ENCODE results near the gene TSSK6.
A peak's percentile ranks its signal among the peaks of the same experiment; 100 is the strongest.

The TSSK6 gene

DNA sequence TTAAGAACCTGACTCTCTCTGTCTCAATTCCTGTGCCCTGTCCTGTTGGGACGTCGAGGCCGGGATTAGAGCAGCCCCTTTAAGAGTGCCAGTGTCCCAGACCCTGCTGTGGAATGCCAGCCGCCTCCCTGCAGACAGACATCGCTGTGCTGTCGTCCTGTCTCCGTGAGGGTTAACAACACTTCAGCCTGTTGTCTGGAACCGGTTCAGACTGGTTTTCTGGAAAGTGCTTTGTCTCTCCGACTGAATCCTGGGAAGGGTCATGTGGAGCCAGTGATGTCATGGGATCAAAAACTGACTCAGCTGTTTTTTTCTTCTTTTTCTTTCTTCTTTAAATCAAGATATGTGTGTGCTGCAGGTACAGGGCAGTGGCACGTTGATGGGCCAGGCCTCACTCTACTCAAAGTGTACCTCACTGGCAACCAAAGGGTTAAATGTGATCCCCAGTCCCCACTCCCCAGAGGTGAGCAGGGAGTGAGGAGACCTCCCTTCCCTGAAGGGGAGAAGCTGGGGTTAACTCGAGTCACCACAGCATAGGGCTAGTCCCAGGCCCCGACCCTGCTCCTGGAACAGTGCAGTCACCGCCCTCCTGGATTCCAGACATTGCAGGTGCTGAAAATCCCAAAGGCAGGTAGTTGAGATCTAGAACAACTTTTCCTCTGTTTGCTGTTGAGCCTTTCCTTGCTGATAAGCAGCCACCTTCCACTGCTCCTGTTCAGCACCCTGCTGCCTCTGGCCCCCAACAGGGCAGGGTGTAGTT, 50.8 kb downstream of the TSSK6 start:
- H3K79me2 ChIP-seq: peaks cover 79% of the 10 kb centered on the region
- no peaks in the 10 kb centered on the region for H3K36me3 ChIP-seq (ENCODE audit: control insufficient read depth, insufficient read depth, low read length)
- peak overlapping the region; percentile 85 for H3K27ac ChIP-seq
- H2AFZ ChIP-seq: peak overlapping the region; percentile 16
- H3K4me1 ChIP-seq: peaks cover 57% of the 10 kb centered on the region
- peak overlapping the region; percentile 59 for H3K4me2 ChIP-seq (ENCODE audit: low read length)
- no peak overlapping the region for H3K9ac ChIP-seq
- TF ChIP-seq, protein P1, sequence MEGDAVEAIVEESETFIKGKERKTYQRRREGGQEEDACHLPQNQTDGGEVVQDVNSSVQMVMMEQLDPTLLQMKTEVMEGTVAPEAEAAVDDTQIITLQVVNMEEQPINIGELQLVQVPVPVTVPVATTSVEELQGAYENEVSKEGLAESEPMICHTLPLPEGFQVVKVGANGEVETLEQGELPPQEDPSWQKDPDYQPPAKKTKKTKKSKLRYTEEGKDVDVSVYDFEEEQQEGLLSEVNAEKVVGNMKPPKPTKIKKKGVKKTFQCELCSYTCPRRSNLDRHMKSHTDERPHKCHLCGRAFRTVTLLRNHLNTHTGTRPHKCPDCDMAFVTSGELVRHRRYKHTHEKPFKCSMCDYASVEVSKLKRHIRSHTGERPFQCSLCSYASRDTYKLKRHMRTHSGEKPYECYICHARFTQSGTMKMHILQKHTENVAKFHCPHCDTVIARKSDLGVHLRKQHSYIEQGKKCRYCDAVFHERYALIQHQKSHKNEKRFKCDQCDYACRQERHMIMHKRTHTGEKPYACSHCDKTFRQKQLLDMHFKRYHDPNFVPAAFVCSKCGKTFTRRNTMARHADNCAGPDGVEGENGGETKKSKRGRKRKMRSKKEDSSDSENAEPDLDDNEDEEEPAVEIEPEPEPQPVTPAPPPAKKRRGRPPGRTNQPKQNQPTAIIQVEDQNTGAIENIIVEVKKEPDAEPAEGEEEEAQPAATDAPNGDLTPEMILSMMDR (IDR thresholded peaks at IDR 0.05): no peak
- H3K9me3 ChIP-seq (ENCODE audit: control insufficient read depth, low read length): no peaks in the 10 kb centered on the region
- H3K27me3 ChIP-seq (ENCODE audit: control insufficient read depth, insufficient read depth, low read length): no peaks in the 10 kb centered on the region
- H3K4me3 ChIP-seq (ENCODE audit: low read depth, low read length): peak overlapping the region; percentile 23

Measured in parathyroid adenoma (tissue), 2 donors.